Karpas-422 (cell line): Measurements from ENCODE around the gene MOV10L1. TPM values are rescaled to one million over a fixed set of nuclear protein-coding genes. Genes with fewer than 3 reads are reported as not detected.

Experiments
- DNase-seq: peaks from one replicate; pipeline ENCODE4 v3.0.0-alpha.2; 2015
- H2AFZ ChIP-seq: fragments of 200-600 bp; sonication (generic); 2 replicates; pipeline ENCODE4 v1.6.1; 2014; ENCODE audit warnings: antibody characterized with exemption, low read length, mixed read lengths
- H3K27ac ChIP-seq: fragments of 200-600 bp; sonication (generic); 2 replicates; pipeline ENCODE4 v1.5.1; 2014; ENCODE audit warnings: mild to moderate bottlenecking, low read length, moderate library complexity
- H3K27me3 ChIP-seq: fragments of 200-600 bp; sonication (generic); 2 replicates; pipeline ENCODE4 v1.6.1; 2014; ENCODE audit warnings: low read length, mixed read lengths
- H3K36me3 ChIP-seq: fragments of 200-600 bp; sonication (generic); 2 replicates; pipeline ENCODE4 v1.6.1; 2014; ENCODE audit warnings: low read length, mixed read lengths; ENCODE audit not compliant: insufficient read depth
- H3K4me1 ChIP-seq: fragments of 200-600 bp; sonication (generic); 2 replicates; pipeline ENCODE4 v1.6.1; 2014; ENCODE audit warnings: mild to moderate bottlenecking, low read length, mixed read lengths
- H3K4me2 ChIP-seq: fragments of 200-600 bp; sonication (generic); 2 replicates; pipeline ENCODE4 v1.6.1; 2014; ENCODE audit warnings: low read length, low read depth, mild to moderate bottlenecking; ENCODE audit not compliant: poor library complexity, severe bottlenecking
- H3K4me3 ChIP-seq: fragments of 200-600 bp; sonication (generic); 2 replicates; pipeline ENCODE4 v1.5.1; 2014; ENCODE audit warnings: mild to moderate bottlenecking, antibody characterized with exemption, low read length, mixed read lengths
- H3K79me2 ChIP-seq: fragments of 200-600 bp; sonication (generic); 2 replicates; pipeline ENCODE4 v1.6.1; 2014; ENCODE audit warnings: mild to moderate bottlenecking, low read length, mixed read lengths
- H3K9ac ChIP-seq: fragments of 200-600 bp; sonication (generic); 2 replicates; pipeline ENCODE4 v1.6.0; 2014; ENCODE audit warnings: low read length
- H3K9me2 ChIP-seq: fragments of 200-600 bp; sonication (generic), shearing (Covaris generic); replicated peaks from 2 replicates; pipeline ENCODE4 v1.6.0; 2014; ENCODE audit warnings: mild to moderate bottlenecking, low read length, moderate library complexity; ENCODE audit not compliant: insufficient read depth
- H3K9me3 ChIP-seq: fragments of 300-700, 200-600 bp; sonication (generic); 2 replicates; pipeline ENCODE4 v1.6.1; 2014; ENCODE audit warnings: low read length, mixed read lengths
- H4K20me1 ChIP-seq: fragments of 200-600 bp; sonication (generic); 2 replicates; pipeline ENCODE4 v1.6.1; 2014; ENCODE audit warnings: mild to moderate bottlenecking, antibody characterized with exemption, low read length, low read depth; ENCODE audit not compliant: insufficient read depth
- total RNA-seq: library from RNA; depleted of rRNA; stranded (reverse); fragments of >200 nt; shearing (Covaris generic); gene quantifications from 2 replicates; pipeline ENCODE4 v1.2.3, GENCODE V29; 2014; ENCODE audit warnings: low replicate concordance

Gene MOV10L1
- total RNA-seq, 1 experiment from 2014 or later, result 2.9 TPM

GRCh38 chr22:50119768-50120251 is 30.0 kb downstream of the MOV10L1 start:
- Histone ChIP-seq H3K9me3 (no peaks in the 10 kb centered on the region), H3K27ac (no peak overlapping the region), H3K4me3 (no peak overlapping the region), H3K9ac (no peak overlapping the region), H3K27me3 (peaks cover 2% of the 10 kb centered on the region; the same call in 1 of the 2 replicates), H3K4me1 (no peaks in the 10 kb centered on the region), H3K4me2 (no peak overlapping the region), H2AFZ (no peak overlapping the region), H3K36me3 (no peaks in the 10 kb centered on the region), H4K20me1 (no peaks in the 10 kb centered on the region), H3K79me2 (no peaks in the 10 kb centered on the region), H3K9me2 (no peaks in the 10 kb centered on the region)
- no peak for DNase-seq

GRCh38 chr22:50121202-50121740 is 31.5 kb downstream of the MOV10L1 start:
- Histone ChIP-seq H3K36me3 (no peaks in the 10 kb centered on the region), H3K9me3 (no peaks in the 10 kb centered on the region), H3K9me2 (no peaks in the 10 kb centered on the region), H3K4me2 (no peak overlapping the region), H3K79me2 (no peaks in the 10 kb centered on the region), H3K27ac (no peak overlapping the region), H3K27me3 (peaks cover 2% of the 10 kb centered on the region; the same call in 1 of the 2 replicates), H4K20me1 (no peaks in the 10 kb centered on the region), H3K4me1 (no peaks in the 10 kb centered on the region), H3K4me3 (no peak overlapping the region), H3K9ac (no peak overlapping the region), H2AFZ (no peak overlapping the region)
- no peak for DNase-seq

- H3K36me3 ChIP-seq, result no peaks in the 10 kb centered on the region
- no peaks in the 10 kb centered on the region for H3K9me2 ChIP-seq
- H2AFZ ChIP-seq, result no peak overlapping the region
- DNase-seq, result no peak
- no peaks in the 10 kb centered on the region for H3K4me1 ChIP-seq
- H3K9ac ChIP-seq, result no peak overlapping the region
- peaks cover 2% of the 10 kb centered on the region; the same call in 1 of the 2 replicates for H3K27me3 ChIP-seq
- no peaks in the 10 kb centered on the region for H4K20me1 ChIP-seq
- H3K79me2 ChIP-seq, result no peaks in the 10 kb centered on the region
- H3K4me3 ChIP-seq, result no peak overlapping the region
- H3K4me2 ChIP-seq, result no peak overlapping the region
- no peak overlapping the region for H3K27ac ChIP-seq
- no peaks in the 10 kb centered on the region for H3K9me3 ChIP-seq
Measured at GRCh38 chr22:50123119-50123518, 33.3 kb downstream of the MOV10L1 start.

GRCh38 chr22:50125029-50125428 is 35.2 kb downstream of the MOV10L1 start:
- Histone ChIP-seq H3K4me1 (no peaks in the 10 kb centered on the region), H3K4me3 (no peak overlapping the region), H3K36me3 (no peaks in the 10 kb centered on the region), H3K9me2 (no peaks in the 10 kb centered on the region), H3K79me2 (no peaks in the 10 kb centered on the region), H4K20me1 (no peaks in the 10 kb centered on the region), H3K4me2 (no peak overlapping the region), H2AFZ (no peak overlapping the region), H3K9me3 (no peaks in the 10 kb centered on the region), H3K27me3 (no peaks in the 10 kb centered on the region), H3K27ac (no peak overlapping the region), H3K9ac (no peak overlapping the region)
- no peak for DNase-seq

- no peaks in the 10 kb centered on the region for H3K9me3 ChIP-seq
- no peak overlapping the region for H3K27ac ChIP-seq
- H3K4me1 ChIP-seq, result no peaks in the 10 kb centered on the region
- H4K20me1 ChIP-seq, result no peaks in the 10 kb centered on the region
- no peak overlapping the region for H3K9ac ChIP-seq
- H3K36me3 ChIP-seq, result no peaks in the 10 kb centered on the region
- no peak overlapping the region for H2AFZ ChIP-seq
- H3K4me2 ChIP-seq, result no peak overlapping the region
- DNase-seq, result no peak
- H3K27me3 ChIP-seq, result no peaks in the 10 kb centered on the region
- no peaks in the 10 kb centered on the region for H3K79me2 ChIP-seq
- H3K9me2 ChIP-seq, result no peaks in the 10 kb centered on the region
- H3K4me3 ChIP-seq, result no peak overlapping the region
Measured at GRCh38 chr22:50129121-50129736, 39.4 kb downstream of the MOV10L1 start.

- no peaks in the 10 kb centered on the region for H3K27me3 ChIP-seq
- H3K27ac ChIP-seq, result no peak overlapping the region
- H3K4me2 ChIP-seq, result no peak overlapping the region
- no peak for DNase-seq
- H4K20me1 ChIP-seq, result no peaks in the 10 kb centered on the region
- H2AFZ ChIP-seq, result no peak overlapping the region
- no peak overlapping the region for H3K4me3 ChIP-seq
- no peaks in the 10 kb centered on the region for H3K36me3 ChIP-seq
- H3K9me3 ChIP-seq, result no peaks in the 10 kb centered on the region
- H3K9me2 ChIP-seq, result no peaks in the 10 kb centered on the region
- H3K9ac ChIP-seq, result no peak overlapping the region
- H3K79me2 ChIP-seq, result no peaks in the 10 kb centered on the region
- H3K4me1 ChIP-seq, result no peaks in the 10 kb centered on the region
Measured at GRCh38 chr22:50131894-50132293, 42.1 kb downstream of the MOV10L1 start.

- Histone ChIP-seq H3K9me2 (no peaks in the 10 kb centered on the region), H3K36me3 (no peaks in the 10 kb centered on the region), H3K9ac (no peak overlapping the region), H3K4me3 (no peak overlapping the region), H2AFZ (no peak overlapping the region), H3K4me2 (no peak overlapping the region), H3K27ac (no peak overlapping the region), H3K9me3 (no peaks in the 10 kb centered on the region), H3K27me3 (no peaks in the 10 kb centered on the region), H4K20me1 (no peaks in the 10 kb centered on the region), H3K4me1 (no peaks in the 10 kb centered on the region), H3K79me2 (no peaks in the 10 kb centered on the region)
- no peak for DNase-seq
Measured at GRCh38 chr22:50134481-50134880, 44.7 kb downstream of the MOV10L1 start.

- no peak overlapping the region for H3K4me2 ChIP-seq
- H3K4me3 ChIP-seq, result no peak overlapping the region
- H3K27me3 ChIP-seq, result no peaks in the 10 kb centered on the region
- no peaks in the 10 kb centered on the region for H3K9me3 ChIP-seq
- no peaks in the 10 kb centered on the region for H3K36me3 ChIP-seq
- no peak overlapping the region for H2AFZ ChIP-seq
- H3K4me1 ChIP-seq, result no peaks in the 10 kb centered on the region
- no peak overlapping the region for H3K27ac ChIP-seq
- H3K9me2 ChIP-seq, result no peaks in the 10 kb centered on the region
- no peaks in the 10 kb centered on the region for H4K20me1 ChIP-seq
- no peak for DNase-seq
- H3K79me2 ChIP-seq, result no peaks in the 10 kb centered on the region
- no peak overlapping the region for H3K9ac ChIP-seq
Measured at GRCh38 chr22:50136581-50137015, 46.8 kb downstream of the MOV10L1 start.
